Stimulated activated CD4-positive, alpha-beta T cell treated with anti-CD3 and anti-CD28 coated beads, TNF-alpha, amount 100 ng/mL, for 24 hours (primary cell): Measurements from ENCODE around the gene IKZF1.

Experiments
- DNase-seq, 3 experiments: peaks; one replicate each; pipeline ENCODE4 v3.0.0-alpha.2; 2020; ENCODE audit warnings: low read depth in 3 of 3

IKZF1 gene

DNA sequence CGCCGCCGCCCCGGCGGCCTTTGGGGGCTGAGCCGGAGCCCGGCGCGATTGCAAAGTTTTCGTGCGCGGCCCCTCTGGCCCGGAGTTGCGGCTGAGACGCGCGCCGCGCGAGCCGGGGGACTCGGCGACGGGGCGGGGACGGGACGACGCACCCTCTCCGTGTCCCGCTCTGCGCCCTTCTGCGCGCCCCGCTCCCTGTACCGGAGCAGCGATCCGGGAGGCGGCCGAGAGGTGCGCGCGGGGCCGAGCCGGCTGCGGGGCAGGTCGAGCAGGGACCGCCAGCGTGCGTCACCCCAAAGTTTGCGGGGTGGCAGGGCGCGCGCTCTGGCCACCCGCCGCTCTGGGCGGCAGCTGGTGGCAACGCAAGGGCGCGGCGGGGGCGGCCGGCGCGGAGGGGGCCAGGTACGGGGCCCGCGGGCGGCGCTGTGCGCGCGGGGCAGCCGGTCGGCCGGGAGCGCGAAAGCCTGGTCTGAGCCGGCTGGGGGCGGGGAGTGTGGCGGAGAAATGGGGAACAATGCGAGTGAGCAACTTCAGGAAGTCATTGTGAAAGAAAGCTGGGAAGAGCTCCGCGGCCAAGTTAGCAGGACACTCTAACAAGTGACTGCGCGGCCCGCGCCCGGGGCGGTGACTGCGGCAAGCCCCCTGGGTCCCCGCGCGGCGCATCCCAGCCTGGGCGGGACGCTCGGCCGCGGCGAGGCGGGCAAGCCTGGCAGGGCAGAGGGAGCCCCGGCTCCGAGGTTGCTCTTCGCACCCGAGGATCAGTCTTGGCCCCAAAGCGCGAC lies at the start of gene IKZF1:
Gene IKZF1, plus strand, starts transcription at position 588 of the 782 bp plus-strand sequence. CDS start 14,346 bp downstream, outside the sequence.
- peak in 1 of 3 experiments; percentile 74 for DNase-seq

GRCh38 chr7:50261593-50261992 lies 42.9 kb upstream of the IKZF1 start:
- no peak for DNase-seq

GRCh38 chr7:50262446-50262845 lies 42.1 kb upstream of the IKZF1 start:
- DNase-seq, result no peak

GRCh38 chr7:50262916-50263690 lies 41.4 kb upstream of the IKZF1 start:
- no peak for DNase-seq

- DNase-seq, result peak in 1 of 3 experiments; percentile 46
These were observed 39.6 kb upstream of the IKZF1 start for GRCh38 chr7:50264908-50265307.

GRCh38 chr7:50265968-50266634 lies 38.4 kb upstream of the IKZF1 start:
- DNase-seq, result no peak

GRCh38 chr7:50266635-50267386 lies 37.7 kb upstream of the IKZF1 start:
- peak; percentile 59 to 77 (median 63) for DNase-seq

DNA sequence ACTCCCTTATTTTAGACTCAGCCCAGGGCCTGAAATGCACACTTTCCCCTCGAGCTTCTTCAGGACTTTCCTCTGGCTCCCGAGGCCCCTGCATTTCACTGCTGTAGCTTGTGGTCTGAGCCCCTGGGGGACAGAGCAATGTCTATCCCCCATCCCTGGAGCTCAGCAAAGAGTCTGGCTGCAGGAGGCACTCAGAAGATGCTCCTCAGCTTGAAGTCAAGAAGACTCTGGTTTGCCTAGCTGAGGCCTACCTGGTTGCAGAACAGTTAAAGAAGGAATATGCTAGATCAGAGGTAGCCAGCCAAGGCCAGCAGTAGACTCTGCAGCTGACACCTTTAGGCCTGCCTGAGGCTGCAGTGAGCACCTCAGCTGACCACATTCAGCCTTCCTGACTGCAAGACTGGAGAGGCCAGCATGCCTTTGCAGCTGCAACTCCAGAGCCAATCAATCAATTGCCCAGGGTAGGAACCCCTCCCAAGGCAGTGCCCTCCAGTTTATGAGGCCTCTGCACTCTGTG lies 36.9 kb upstream of the IKZF1 start:
- no peak for DNase-seq

GRCh38 chr7:50268223-50268622 lies 36.3 kb upstream of the IKZF1 start:
- no peak for DNase-seq

- DNase-seq, result no peak
These were observed 35.5 kb upstream of the IKZF1 start for GRCh38 chr7:50268990-50269389.

GRCh38 chr7:50270531-50271018 lies 33.9 kb upstream of the IKZF1 start:
- DNase-seq, result no peak

DNA sequence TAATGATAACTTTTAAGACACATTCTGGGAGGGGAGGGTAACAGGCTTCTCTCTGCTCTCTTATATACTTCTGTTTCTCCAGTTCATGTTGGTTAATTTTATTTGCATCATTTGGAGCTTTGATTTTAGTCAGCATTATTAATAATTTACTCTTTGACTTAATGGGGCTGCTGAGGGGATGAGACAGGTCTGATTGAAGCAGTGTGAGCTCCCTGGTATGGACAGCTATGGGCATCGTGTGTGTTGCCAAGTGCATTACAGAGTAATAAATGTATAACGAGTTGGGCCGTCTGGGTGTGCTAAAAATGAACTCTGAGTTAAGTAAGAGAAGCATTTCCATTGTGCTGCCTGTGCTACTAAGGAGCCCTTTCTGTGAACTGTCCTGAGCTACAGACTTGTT lies 31.7 kb upstream of the IKZF1 start:
- DNase-seq, result no peak

- DNase-seq, result no peak
These were observed 31.2 kb upstream of the IKZF1 start for GRCh38 chr7:50273301-50273700.

GRCh38 chr7:50273870-50274269 lies 30.6 kb upstream of the IKZF1 start:
- no peak for DNase-seq

DNA sequence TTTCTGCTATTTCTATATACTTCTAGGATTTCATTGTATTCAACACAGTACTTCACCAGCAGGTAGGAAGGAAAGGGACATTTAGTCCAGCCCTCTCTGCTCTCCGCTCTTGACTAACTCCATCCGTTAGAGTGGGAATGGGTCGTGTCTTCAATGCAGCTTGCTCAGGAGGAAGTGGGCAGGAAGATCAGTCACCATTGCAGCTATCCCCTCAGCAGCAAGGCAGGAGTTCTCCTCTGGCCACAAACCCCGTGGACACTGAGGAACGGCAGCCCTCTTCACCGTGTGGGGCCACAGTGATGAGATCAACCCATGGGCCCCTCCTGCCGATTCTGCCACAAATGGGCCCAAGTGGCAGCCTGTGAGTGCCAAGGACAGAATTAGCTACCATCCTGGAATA lies 30.2 kb upstream of the IKZF1 start:
- DNase-seq, result no peak

- DNase-seq, result no peak
These were observed 29.1 kb upstream of the IKZF1 start for GRCh38 chr7:50275430-50275829.

- no peak for DNase-seq
These were observed 28.0 kb upstream of the IKZF1 start for GRCh38 chr7:50276483-50276882.

GRCh38 chr7:50278120-50278519 lies 26.4 kb upstream of the IKZF1 start:
- no peak for DNase-seq

DNA sequence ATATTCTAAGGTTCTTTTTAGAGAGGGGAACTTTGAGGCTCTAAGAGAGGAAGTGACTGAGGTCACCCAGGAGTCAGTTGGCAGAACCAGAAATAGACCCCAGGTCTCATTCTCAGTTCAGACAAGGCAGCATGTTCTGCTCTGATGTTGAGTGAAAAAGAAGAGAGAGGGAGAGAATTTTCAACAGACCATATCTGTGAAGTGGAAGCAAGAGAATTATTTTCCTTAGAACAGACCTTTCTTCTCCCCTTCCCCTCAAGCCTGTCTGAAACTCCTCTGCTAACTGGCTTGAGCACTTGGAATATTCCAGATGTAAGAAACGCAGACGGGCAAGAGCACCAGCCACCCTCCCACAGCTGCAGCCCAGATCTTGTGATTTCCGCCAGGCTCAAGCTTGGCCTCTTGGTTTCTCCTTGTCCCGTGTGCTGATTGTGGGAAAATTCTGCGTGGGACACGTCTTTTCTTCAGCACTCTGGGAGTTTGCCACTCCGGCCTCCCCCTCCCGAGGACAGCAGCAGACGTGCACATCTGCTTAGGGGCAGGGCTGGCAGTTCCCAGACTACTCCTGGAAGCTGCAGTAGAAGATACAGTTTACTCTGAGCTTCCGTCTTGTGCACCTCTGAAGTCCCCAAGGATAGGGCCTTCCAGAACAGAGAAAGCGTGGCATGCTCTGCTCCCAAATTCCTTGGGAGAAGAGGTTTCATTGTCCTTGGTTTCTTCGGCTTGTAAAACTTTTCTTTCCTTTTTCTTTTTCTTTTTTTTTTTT lies 22.7 kb upstream of the IKZF1 start:
- DNase-seq, result no peak

GRCh38 chr7:50282813-50283605 lies 21.5 kb upstream of the IKZF1 start:
- no peak for DNase-seq
